ENCODE data around the gene HOXC12. TPM values are rescaled to one million over a fixed set of nuclear protein-coding genes. Genes with fewer than 3 reads are reported as not detected.

Gene HOXC12
- total RNA-seq, 1 experiment from 2014 or later = not detected

DNA sequence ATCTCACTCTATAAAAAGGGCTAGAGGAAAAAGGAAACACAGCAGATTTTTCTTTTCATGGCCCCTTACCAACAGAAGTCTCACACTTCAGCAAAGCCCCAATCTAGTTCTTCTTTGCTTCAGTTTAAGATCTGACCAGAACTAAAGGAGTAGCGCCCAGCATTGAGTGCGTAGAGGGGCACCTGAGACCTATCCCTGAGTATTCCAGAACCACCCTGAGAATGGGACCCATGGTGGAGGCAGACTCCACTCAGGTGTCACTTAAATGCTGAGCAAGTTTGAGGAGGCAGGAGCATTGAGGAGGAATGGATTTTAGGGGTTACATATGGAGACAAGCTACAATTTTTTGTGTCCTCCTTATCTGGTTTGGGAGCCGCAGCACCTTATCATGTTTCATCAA is 16.4 kb downstream of the HOXC12 start:
- H3K36me3 Mint-ChIP-seq = no peaks in the 10 kb centered on the region
- no peak for ATAC-seq
- H3K9me3 Mint-ChIP-seq = no peaks in the 10 kb centered on the region
- H3K4me3 Mint-ChIP-seq = no peak overlapping the region
- peaks cover 23% of the 10 kb centered on the region for H3K4me1 Mint-ChIP-seq
- H3K27ac Mint-ChIP-seq = no peak overlapping the region
- no peak for DNase-seq (ENCODE audit: low spot score)
- peaks cover 100% of the 10 kb centered on the region for H3K27me3 Mint-ChIP-seq (ENCODE audit: low read depth)
- ChIA-PET CTCF (no interaction called here), POLR2A (no interaction called here)
- no peak for TF ChIP-seq SMAD3 (CRISPR knock-in tag; IDR thresholded peaks at IDR 0.05; ENCODE audit: borderline replicate concordance)
- TF ChIP-seq, protein P1, sequence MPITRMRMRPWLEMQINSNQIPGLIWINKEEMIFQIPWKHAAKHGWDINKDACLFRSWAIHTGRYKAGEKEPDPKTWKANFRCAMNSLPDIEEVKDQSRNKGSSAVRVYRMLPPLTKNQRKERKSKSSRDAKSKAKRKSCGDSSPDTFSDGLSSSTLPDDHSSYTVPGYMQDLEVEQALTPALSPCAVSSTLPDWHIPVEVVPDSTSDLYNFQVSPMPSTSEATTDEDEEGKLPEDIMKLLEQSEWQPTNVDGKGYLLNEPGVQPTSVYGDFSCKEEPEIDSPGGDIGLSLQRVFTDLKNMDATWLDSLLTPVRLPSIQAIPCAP (CRISPR knock-in tag; IDR thresholded peaks at IDR 0.05) = no peak
- TF ChIP-seq TEAD1 (CRISPR knock-in tag; IDR thresholded peaks at IDR 0.05) = no peak
- no peak for TF ChIP-seq CBFB (CRISPR knock-in tag; IDR thresholded peaks at IDR 0.05; ENCODE audit: low read depth)
- TF ChIP-seq ELF4 (CRISPR knock-in tag; IDR thresholded peaks at IDR 0.05; ENCODE audit: low read depth) = no peak
- TF ChIP-seq NFYB (CRISPR knock-in tag; conservative IDR thresholded peaks at IDR 0.05; ENCODE audit: low read depth) = no peak
- TF ChIP-seq, protein P2, sequence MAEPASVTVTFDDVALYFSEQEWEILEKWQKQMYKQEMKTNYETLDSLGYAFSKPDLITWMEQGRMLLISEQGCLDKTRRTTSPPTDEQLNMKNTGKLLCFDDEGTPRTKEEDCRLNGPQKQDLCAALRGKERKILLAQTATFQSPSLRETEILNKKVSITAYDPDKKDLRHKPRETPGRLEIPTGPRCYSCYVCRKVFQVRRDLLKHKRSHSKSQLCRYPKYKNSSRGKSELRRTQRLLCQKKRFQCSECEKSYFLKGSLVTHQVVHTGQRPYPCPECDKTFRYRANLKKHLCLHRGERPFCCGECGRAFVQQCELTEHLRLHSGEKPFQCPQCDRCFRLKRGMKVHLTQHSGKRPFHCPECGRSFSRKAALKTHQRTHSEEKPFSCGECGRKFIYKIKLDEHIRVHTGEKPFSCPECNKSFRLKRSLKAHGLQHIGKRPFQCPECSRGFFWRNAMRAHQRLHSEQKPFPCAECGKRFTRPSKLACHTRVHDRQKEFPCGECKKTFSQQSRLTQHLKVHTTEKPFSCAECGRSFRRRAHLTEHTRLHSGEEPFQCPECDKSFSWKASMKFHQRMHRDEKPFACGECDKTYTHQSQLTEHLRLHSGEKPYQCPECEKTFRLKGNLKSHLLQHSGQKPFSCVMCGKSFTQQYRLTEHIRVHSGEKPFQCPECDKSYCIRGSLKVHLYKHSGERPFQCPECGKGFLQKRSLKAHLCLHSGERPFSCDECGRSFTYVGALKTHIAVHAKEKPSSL (CRISPR knock-in tag; conservative IDR thresholded peaks at IDR 0.05) = no peak
- no peak for TF ChIP-seq ETV6 (CRISPR knock-in tag; IDR thresholded peaks at IDR 0.05)
- no peak for TF ChIP-seq CREB1 (CRISPR knock-in tag; IDR thresholded peaks at IDR 0.05)

DNA sequence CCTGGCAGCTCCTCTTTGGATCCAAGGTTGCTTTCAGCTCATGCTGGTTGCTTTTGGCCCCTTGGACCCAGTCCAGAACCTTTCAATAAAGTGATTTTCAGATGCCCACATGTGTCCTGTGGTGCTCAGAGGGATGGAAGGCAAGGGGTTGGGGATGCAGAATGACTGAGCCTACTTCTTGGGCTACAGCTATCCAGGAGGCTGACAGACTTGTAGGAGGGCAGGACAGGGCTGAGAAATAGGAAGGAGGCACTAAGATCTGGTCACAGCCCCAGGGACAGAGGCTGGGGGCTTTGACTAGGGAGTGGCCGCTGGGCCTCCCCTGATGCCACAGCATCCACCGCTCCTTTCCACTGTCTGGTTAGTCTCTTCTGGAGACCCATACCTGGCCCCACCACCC is 17.0 kb downstream of the HOXC12 start:
- no peaks in the 10 kb centered on the region for H3K9me3 Mint-ChIP-seq
- no peak for ATAC-seq
- POLR2A ChIA-PET = no interaction called here
- no peak overlapping the region for H3K27ac Mint-ChIP-seq
- no peak overlapping the region for H3K4me3 Mint-ChIP-seq
- peaks cover 17% of the 10 kb centered on the region for H3K4me1 Mint-ChIP-seq
- peaks cover 100% of the 10 kb centered on the region for H3K27me3 Mint-ChIP-seq (ENCODE audit: low read depth)
- no peak for DNase-seq (ENCODE audit: low spot score)
- CTCF ChIA-PET = no interaction called here
- H3K36me3 Mint-ChIP-seq = no peaks in the 10 kb centered on the region
- TF ChIP-seq, protein P3, sequence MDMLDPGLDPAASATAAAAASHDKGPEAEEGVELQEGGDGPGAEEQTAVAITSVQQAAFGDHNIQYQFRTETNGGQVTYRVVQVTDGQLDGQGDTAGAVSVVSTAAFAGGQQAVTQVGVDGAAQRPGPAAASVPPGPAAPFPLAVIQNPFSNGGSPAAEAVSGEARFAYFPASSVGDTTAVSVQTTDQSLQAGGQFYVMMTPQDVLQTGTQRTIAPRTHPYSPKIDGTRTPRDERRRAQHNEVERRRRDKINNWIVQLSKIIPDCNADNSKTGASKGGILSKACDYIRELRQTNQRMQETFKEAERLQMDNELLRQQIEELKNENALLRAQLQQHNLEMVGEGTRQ (CRISPR knock-in tag; IDR thresholded peaks at IDR 0.05) = no peak
- TF ChIP-seq, protein P4, sequence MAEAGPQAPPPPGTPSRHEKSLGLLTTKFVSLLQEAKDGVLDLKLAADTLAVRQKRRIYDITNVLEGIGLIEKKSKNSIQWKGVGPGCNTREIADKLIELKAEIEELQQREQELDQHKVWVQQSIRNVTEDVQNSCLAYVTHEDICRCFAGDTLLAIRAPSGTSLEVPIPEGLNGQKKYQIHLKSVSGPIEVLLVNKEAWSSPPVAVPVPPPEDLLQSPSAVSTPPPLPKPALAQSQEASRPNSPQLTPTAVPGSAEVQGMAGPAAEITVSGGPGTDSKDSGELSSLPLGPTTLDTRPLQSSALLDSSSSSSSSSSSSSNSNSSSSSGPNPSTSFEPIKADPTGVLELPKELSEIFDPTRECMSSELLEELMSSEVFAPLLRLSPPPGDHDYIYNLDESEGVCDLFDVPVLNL (CRISPR knock-in tag; IDR thresholded peaks at IDR 0.05; ENCODE audit: borderline replicate concordance, low read depth) = no peak
- TF ChIP-seq, protein P5, sequence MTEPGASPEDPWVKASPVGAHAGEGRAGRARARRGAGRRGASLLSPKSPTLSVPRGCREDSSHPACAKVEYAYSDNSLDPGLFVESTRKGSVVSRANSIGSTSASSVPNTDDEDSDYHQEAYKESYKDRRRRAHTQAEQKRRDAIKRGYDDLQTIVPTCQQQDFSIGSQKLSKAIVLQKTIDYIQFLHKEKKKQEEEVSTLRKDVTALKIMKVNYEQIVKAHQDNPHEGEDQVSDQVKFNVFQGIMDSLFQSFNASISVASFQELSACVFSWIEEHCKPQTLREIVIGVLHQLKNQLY (CRISPR knock-in tag; IDR thresholded peaks at IDR 0.05) = no peak
- TF ChIP-seq, protein P6, sequence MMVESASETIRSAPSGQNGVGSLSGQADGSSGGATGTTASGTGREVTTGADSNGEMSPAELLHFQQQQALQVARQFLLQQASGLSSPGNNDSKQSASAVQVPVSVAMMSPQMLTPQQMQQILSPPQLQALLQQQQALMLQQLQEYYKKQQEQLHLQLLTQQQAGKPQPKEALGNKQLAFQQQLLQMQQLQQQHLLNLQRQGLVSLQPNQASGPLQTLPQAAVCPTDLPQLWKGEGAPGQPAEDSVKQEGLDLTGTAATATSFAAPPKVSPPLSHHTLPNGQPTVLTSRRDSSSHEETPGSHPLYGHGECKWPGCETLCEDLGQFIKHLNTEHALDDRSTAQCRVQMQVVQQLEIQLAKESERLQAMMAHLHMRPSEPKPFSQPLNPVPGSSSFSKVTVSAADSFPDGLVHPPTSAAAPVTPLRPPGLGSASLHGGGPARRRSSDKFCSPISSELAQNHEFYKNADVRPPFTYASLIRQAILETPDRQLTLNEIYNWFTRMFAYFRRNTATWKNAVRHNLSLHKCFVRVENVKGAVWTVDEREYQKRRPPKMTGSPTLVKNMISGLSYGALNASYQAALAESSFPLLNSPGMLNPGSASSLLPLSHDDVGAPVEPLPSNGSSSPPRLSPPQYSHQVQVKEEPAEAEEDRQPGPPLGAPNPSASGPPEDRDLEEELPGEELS (CRISPR knock-in tag; IDR thresholded peaks at IDR 0.05) = no peak
- TF ChIP-seq, protein P7, sequence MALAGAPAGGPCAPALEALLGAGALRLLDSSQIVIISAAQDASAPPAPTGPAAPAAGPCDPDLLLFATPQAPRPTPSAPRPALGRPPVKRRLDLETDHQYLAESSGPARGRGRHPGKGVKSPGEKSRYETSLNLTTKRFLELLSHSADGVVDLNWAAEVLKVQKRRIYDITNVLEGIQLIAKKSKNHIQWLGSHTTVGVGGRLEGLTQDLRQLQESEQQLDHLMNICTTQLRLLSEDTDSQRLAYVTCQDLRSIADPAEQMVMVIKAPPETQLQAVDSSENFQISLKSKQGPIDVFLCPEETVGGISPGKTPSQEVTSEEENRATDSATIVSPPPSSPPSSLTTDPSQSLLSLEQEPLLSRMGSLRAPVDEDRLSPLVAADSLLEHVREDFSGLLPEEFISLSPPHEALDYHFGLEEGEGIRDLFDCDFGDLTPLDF (CRISPR knock-in tag; IDR thresholded peaks at IDR 0.05) = no peak
- TF ChIP-seq NFE2L1 (CRISPR knock-in tag; IDR thresholded peaks at IDR 0.05) = no peak
- TF ChIP-seq, protein P8, sequence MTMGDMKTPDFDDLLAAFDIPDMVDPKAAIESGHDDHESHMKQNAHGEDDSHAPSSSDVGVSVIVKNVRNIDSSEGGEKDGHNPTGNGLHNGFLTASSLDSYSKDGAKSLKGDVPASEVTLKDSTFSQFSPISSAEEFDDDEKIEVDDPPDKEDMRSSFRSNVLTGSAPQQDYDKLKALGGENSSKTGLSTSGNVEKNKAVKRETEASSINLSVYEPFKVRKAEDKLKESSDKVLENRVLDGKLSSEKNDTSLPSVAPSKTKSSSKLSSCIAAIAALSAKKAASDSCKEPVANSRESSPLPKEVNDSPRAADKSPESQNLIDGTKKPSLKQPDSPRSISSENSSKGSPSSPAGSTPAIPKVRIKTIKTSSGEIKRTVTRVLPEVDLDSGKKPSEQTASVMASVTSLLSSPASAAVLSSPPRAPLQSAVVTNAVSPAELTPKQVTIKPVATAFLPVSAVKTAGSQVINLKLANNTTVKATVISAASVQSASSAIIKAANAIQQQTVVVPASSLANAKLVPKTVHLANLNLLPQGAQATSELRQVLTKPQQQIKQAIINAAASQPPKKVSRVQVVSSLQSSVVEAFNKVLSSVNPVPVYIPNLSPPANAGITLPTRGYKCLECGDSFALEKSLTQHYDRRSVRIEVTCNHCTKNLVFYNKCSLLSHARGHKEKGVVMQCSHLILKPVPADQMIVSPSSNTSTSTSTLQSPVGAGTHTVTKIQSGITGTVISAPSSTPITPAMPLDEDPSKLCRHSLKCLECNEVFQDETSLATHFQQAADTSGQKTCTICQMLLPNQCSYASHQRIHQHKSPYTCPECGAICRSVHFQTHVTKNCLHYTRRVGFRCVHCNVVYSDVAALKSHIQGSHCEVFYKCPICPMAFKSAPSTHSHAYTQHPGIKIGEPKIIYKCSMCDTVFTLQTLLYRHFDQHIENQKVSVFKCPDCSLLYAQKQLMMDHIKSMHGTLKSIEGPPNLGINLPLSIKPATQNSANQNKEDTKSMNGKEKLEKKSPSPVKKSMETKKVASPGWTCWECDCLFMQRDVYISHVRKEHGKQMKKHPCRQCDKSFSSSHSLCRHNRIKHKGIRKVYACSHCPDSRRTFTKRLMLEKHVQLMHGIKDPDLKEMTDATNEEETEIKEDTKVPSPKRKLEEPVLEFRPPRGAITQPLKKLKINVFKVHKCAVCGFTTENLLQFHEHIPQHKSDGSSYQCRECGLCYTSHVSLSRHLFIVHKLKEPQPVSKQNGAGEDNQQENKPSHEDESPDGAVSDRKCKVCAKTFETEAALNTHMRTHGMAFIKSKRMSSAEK (CRISPR knock-in tag; IDR thresholded peaks at IDR 0.05; ENCODE audit: borderline replicate concordance) = no peak
- no peak for TF ChIP-seq FOXJ3 (CRISPR knock-in tag; IDR thresholded peaks at IDR 0.05; ENCODE audit: borderline replicate concordance)
- TF ChIP-seq TEAD4 (CRISPR knock-in tag; IDR thresholded peaks at IDR 0.05) = no peak
- no peak for TF ChIP-seq NFATC4 (CRISPR knock-in tag; IDR thresholded peaks at IDR 0.05)
- TF ChIP-seq, protein P9, sequence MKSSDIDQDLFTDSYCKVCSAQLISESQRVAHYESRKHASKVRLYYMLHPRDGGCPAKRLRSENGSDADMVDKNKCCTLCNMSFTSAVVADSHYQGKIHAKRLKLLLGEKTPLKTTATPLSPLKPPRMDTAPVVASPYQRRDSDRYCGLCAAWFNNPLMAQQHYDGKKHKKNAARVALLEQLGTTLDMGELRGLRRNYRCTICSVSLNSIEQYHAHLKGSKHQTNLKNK (CRISPR knock-in tag; IDR thresholded peaks at IDR 0.05) = no peak
- TF ChIP-seq, protein P10, sequence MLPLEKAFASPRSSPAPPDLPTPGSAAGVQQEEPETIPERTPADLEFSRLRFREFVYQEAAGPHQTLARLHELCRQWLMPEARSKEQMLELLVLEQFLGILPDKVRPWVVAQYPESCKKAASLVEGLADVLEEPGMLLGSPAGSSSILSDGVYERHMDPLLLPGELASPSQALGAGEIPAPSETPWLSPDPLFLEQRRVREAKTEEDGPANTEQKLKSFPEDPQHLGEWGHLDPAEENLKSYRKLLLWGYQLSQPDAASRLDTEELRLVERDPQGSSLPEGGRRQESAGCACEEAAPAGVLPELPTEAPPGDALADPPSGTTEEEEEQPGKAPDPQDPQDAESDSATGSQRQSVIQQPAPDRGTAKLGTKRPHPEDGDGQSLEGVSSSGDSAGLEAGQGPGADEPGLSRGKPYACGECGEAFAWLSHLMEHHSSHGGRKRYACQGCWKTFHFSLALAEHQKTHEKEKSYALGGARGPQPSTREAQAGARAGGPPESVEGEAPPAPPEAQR (CRISPR knock-in tag; IDR thresholded peaks at IDR 0.05) = no peak

Measured in WTC11 (cell line).